Lower leg skin (tissue), 3 donors: ENCODE measurements around the gene ZNF618.

Experiments
- POLR2A ChIP-seq, 2 donors: fragments of 450-650 bp; IDR thresholded peaks; one replicate each; pipeline ENCODE4 v1.6.1; 2016 to 2017; ENCODE audit warnings: antibody characterized with exemption in 2 of 2, mild to moderate bottlenecking in 1 of 2, moderate library complexity in 1 of 2
- TF ChIP-seq, protein P1 (sequence below), 3 donors: fragments of 450-650 bp; IDR thresholded peaks; one replicate each; pipeline ENCODE4 v1.5.1; 2016; ENCODE audit warnings: antibody characterized with exemption in 3 of 3, mild to moderate bottlenecking in 3 of 3, moderate library complexity in 2 of 3

DNA sequence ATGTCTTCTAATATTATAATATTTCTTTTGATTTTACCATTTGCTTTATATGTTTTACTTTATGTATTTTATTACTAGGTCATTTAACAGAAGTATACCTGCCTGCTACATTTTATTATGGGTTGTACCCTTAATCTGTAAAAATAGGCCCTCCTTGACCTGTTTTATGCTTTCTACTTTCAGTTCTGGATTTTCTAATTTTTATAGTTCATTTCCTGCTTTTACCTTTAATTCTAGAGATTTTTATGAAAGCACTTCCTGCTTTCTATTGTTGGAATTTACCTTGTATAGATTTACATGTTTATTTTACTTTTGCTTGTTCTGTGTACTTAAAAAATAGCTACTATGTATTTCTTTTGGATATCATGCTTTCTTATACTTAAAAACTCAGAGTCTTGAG is 20.6 kb downstream of the ZNF618 start:
- TF ChIP-seq, protein P1, sequence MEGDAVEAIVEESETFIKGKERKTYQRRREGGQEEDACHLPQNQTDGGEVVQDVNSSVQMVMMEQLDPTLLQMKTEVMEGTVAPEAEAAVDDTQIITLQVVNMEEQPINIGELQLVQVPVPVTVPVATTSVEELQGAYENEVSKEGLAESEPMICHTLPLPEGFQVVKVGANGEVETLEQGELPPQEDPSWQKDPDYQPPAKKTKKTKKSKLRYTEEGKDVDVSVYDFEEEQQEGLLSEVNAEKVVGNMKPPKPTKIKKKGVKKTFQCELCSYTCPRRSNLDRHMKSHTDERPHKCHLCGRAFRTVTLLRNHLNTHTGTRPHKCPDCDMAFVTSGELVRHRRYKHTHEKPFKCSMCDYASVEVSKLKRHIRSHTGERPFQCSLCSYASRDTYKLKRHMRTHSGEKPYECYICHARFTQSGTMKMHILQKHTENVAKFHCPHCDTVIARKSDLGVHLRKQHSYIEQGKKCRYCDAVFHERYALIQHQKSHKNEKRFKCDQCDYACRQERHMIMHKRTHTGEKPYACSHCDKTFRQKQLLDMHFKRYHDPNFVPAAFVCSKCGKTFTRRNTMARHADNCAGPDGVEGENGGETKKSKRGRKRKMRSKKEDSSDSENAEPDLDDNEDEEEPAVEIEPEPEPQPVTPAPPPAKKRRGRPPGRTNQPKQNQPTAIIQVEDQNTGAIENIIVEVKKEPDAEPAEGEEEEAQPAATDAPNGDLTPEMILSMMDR (IDR thresholded peaks at IDR 0.05), result no peak
- no peak for TF ChIP-seq POLR2A (IDR thresholded peaks at IDR 0.05)
